HepG2 (cell line): Measurements from ENCODE around the gene NLRC5. TPM values are rescaled to one million over a fixed set of nuclear protein-coding genes. Genes with fewer than 3 reads are reported as not detected.

Experiments used
- CHCHD3 ChIP-seq: sonication (generic); formaldehyde crosslinking; IDR thresholded peaks from 2 replicates; pipeline ENCODE4 v1.8.0; 2022; ENCODE audit warnings: mild to moderate bottlenecking, missing genetic modification reagents, moderate library complexity
- RFX3 ChIP-seq: IDR thresholded peaks from 2 replicates; pipeline ENCODE4 v1.6.1; 2016; ENCODE audit warnings: missing biosample characterization, missing genetic modification reagents
- SNAPC2 ChIP-seq: sonication (generic); formaldehyde crosslinking; IDR thresholded peaks from 2 replicates; pipeline ENCODE4 v1.8.1; 2022; ENCODE audit warnings: mild to moderate bottlenecking, missing genetic modification reagents
- SRSF1 ChIP-seq: fragments of 200-400 bp; formaldehyde crosslinking; optimal IDR thresholded peaks from 2 replicates; pipeline ENCODE3; 2017; ENCODE audit warnings: mild to moderate bottlenecking, low read depth, low read length, moderate library complexity
- TEAD3 ChIP-seq: optimal IDR thresholded peaks from 2 replicates; pipeline ENCODE3; 2016; ENCODE audit warnings: borderline replicate concordance
- ZNF550 ChIP-seq: sonication (generic); formaldehyde crosslinking; IDR thresholded peaks from 2 replicates; pipeline ENCODE4 v1.4.0; 2020; ENCODE audit warnings: mild to moderate bottlenecking, missing genetic modification reagents, borderline replicate concordance
- ZNF577 ChIP-seq: sonication (generic); formaldehyde crosslinking; IDR thresholded peaks from 2 replicates; pipeline ENCODE4 v1.4.0; 2020; ENCODE audit warnings: mild to moderate bottlenecking, low read depth, missing genetic modification reagents, borderline replicate concordance
- ZNF629 ChIP-seq: sonication (generic); formaldehyde crosslinking; conservative IDR thresholded peaks from 2 replicates; pipeline ENCODE4 v1.5.0; 2020; ENCODE audit warnings: missing genetic modification reagents
- polyA plus RNA-seq, 8 experiments: library from polyadenylated mRNA; depleted of rRNA in 3 of 8; stranded (reverse) in 7 of 8; unstranded in 1 of 8; fragments of >200 nt; fragmentation: Illumina TruSeq in 4 of 8; extraction: Trizol in 4 of 8; gene quantifications; 2 replicates each; pipeline versions ENCODE4 v1.2.1 to v1.2.3, GENCODE V29; 2011 to 2016; ENCODE audit warnings: low read depth in 4 of 8, missing spikeins in 1 of 8, mixed read lengths in 1 of 8; ENCODE audit not compliant: insufficient read depth in 1 of 8
- total RNA-seq, 5 experiments: library from RNA; depleted of rRNA; stranded (reverse); fragments of >200 nt; fragmentation: Illumina TruSeq; extraction: Trizol; gene quantifications; 2 replicates each; pipeline ENCODE4 v1.2.3, GENCODE V29; 2016; ENCODE audit warnings: low read depth in 1 of 5
- TF ChIP-seq, protein P1 (sequence below): sonication (generic); formaldehyde crosslinking; conservative IDR thresholded peaks from 2 replicates; pipeline ENCODE4 v1.5.0; 2020; ENCODE audit warnings: missing genetic modification reagents
- TF ChIP-seq, protein P2 (sequence below): sonication (generic); formaldehyde crosslinking; IDR thresholded peaks from 2 replicates; pipeline ENCODE4 v1.9.0; 2021; ENCODE audit warnings: mild to moderate bottlenecking, missing genetic modification reagents
- TF ChIP-seq, protein P3 (sequence below): sonication (generic); formaldehyde crosslinking; IDR thresholded peaks from 2 replicates; pipeline ENCODE4 v1.8.0; 2022; ENCODE audit warnings: mild to moderate bottlenecking, missing genetic modification reagents, moderate library complexity
- TF ChIP-seq, protein P4 (sequence below): conservative IDR thresholded peaks from 2 replicates; pipeline ENCODE4 v1.6.1; 2018; ENCODE audit warnings: missing genetic modification reagents
- TF ChIP-seq, protein P5 (sequence below): sonication (generic); formaldehyde crosslinking; IDR thresholded peaks from 2 replicates; pipeline ENCODE4 v1.5.0; 2020; ENCODE audit warnings: missing genetic modification reagents, mild to moderate bottlenecking, borderline replicate concordance

Gene NLRC5
- total and polyA plus RNA-seq, 2 of the 13 experiments (the other 11 are each of a cell fraction or from before 2014, with no cell fraction given): 6.3 to 12.7 TPM

DNA sequence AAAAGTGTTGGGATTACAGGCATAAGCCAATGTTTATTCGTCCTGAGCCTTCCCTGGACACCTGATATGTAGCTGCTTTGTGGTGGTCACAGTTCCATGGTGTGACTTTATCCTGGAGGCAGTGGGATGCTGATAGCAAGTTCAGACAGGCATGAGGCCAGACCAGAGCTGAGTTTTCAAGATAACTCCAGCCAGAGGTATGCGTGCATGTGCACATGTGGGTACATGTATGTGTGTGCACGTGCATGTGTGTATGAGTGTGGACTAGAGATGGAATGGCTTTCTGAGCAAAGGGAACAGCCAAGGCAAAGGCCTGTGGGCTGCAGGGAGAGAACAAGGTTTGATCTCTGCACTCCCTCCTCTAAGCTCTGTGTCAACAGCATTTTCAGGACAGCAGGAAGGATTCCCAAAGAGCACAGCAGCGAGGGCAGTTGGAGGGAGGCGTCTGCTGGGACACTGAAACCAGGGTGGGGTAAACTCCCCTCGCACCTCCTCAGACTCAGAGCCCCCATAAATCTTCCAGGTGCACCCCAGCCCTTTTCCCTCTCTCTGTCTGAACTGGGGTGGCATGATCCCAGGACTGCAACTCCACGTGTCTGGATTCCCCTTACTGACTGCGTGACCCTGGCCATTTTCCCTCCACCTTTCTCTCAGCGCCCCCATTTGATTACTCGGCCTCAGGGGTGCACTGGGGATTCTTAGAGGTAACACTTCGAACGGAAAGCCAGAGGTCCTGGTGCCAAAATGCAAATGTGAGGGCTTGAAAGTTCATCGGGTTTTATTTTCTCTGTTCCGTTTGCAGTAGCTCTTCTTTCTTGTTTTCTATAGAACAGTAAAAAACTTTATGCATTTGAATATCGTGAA, 15.3 kb downstream of the NLRC5 start (continued):
- TF ChIP-seq ZNF550: no peak
- TF ChIP-seq, protein P1, sequence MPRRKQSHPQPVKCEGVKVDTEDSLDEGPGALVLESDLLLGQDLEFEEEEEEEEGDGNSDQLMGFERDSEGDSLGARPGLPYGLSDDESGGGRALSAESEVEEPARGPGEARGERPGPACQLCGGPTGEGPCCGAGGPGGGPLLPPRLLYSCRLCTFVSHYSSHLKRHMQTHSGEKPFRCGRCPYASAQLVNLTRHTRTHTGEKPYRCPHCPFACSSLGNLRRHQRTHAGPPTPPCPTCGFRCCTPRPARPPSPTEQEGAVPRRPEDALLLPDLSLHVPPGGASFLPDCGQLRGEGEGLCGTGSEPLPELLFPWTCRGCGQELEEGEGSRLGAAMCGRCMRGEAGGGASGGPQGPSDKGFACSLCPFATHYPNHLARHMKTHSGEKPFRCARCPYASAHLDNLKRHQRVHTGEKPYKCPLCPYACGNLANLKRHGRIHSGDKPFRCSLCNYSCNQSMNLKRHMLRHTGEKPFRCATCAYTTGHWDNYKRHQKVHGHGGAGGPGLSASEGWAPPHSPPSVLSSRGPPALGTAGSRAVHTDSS (CRISPR knock-in tag): no peak
- TF ChIP-seq, protein P2, sequence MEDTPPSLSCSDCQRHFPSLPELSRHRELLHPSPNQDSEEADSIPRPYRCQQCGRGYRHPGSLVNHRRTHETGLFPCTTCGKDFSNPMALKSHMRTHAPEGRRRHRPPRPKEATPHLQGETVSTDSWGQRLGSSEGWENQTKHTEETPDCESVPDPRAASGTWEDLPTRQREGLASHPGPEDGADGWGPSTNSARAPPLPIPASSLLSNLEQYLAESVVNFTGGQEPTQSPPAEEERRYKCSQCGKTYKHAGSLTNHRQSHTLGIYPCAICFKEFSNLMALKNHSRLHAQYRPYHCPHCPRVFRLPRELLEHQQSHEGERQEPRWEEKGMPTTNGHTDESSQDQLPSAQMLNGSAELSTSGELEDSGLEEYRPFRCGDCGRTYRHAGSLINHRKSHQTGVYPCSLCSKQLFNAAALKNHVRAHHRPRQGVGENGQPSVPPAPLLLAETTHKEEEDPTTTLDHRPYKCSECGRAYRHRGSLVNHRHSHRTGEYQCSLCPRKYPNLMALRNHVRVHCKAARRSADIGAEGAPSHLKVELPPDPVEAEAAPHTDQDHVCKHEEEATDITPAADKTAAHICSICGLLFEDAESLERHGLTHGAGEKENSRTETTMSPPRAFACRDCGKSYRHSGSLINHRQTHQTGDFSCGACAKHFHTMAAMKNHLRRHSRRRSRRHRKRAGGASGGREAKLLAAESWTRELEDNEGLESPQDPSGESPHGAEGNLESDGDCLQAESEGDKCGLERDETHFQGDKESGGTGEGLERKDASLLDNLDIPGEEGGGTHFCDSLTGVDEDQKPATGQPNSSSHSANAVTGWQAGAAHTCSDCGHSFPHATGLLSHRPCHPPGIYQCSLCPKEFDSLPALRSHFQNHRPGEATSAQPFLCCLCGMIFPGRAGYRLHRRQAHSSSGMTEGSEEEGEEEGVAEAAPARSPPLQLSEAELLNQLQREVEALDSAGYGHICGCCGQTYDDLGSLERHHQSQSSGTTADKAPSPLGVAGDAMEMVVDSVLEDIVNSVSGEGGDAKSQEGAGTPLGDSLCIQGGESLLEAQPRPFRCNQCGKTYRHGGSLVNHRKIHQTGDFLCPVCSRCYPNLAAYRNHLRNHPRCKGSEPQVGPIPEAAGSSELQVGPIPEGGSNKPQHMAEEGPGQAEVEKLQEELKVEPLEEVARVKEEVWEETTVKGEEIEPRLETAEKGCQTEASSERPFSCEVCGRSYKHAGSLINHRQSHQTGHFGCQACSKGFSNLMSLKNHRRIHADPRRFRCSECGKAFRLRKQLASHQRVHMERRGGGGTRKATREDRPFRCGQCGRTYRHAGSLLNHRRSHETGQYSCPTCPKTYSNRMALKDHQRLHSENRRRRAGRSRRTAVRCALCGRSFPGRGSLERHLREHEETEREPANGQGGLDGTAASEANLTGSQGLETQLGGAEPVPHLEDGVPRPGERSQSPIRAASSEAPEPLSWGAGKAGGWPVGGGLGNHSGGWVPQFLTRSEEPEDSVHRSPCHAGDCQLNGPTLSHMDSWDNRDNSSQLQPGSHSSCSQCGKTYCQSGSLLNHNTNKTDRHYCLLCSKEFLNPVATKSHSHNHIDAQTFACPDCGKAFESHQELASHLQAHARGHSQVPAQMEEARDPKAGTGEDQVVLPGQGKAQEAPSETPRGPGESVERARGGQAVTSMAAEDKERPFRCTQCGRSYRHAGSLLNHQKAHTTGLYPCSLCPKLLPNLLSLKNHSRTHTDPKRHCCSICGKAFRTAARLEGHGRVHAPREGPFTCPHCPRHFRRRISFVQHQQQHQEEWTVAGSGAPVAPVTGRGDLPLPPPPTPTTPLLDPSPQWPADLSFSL (CRISPR knock-in tag): no peak
- no peak for TF ChIP-seq SNAPC2 (CRISPR knock-in tag)
- TF ChIP-seq CHCHD3 (CRISPR knock-in tag): no peak
- peak; percentile 82 for TF ChIP-seq TEAD3 (CRISPR knock-in tag)
- TF ChIP-seq, protein P3, sequence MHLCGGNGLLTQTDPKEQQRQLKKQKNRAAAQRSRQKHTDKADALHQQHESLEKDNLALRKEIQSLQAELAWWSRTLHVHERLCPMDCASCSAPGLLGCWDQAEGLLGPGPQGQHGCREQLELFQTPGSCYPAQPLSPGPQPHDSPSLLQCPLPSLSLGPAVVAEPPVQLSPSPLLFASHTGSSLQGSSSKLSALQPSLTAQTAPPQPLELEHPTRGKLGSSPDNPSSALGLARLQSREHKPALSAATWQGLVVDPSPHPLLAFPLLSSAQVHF: no peak
- no peak for TF ChIP-seq SRSF1
- peak; percentile 69 for TF ChIP-seq ZNF629 (CRISPR knock-in tag)
- TF ChIP-seq RFX3 (CRISPR knock-in tag): no peak
- TF ChIP-seq, protein P4, sequence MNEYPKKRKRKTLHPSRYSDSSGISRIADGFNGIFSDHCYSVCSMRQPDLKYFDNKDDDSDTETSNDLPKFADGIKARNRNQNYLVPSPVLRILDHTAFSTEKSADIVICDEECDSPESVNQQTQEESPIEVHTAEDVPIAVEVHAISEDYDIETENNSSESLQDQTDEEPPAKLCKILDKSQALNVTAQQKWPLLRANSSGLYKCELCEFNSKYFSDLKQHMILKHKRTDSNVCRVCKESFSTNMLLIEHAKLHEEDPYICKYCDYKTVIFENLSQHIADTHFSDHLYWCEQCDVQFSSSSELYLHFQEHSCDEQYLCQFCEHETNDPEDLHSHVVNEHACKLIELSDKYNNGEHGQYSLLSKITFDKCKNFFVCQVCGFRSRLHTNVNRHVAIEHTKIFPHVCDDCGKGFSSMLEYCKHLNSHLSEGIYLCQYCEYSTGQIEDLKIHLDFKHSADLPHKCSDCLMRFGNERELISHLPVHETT (CRISPR knock-in tag): no peak
- TF ChIP-seq, protein P5, sequence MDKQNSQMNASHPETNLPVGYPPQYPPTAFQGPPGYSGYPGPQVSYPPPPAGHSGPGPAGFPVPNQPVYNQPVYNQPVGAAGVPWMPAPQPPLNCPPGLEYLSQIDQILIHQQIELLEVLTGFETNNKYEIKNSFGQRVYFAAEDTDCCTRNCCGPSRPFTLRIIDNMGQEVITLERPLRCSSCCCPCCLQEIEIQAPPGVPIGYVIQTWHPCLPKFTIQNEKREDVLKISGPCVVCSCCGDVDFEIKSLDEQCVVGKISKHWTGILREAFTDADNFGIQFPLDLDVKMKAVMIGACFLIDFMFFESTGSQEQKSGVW: no peak
- no peak for TF ChIP-seq ZNF577 (CRISPR knock-in tag)
